ENCODE results near the gene C16orf78. TPM values are rescaled to one million over a fixed set of nuclear protein-coding genes. Genes with fewer than 3 reads are reported as not detected.

The C16orf78 gene
- total RNA-seq, 1 donor from 2014 or later: not detected

- H3K36me3 Mint-ChIP-seq: no peaks in the 10 kb centered on the region
- H3K4me3 Mint-ChIP-seq: no peak overlapping the region
- H3K9me3 ChIP-seq (ENCODE audit: low read depth): no peaks in the 10 kb centered on the region
- H3K9me3 Mint-ChIP-seq: peaks cover 13% of the 10 kb centered on the region
- no peak overlapping the region for H3K27ac Mint-ChIP-seq
- no peaks in the 10 kb centered on the region for H3K36me3 ChIP-seq
- H3K4me2 ChIP-seq: no peak overlapping the region
- H3K4me1 Mint-ChIP-seq: peaks cover 3% of the 10 kb centered on the region
- H4K20me1 ChIP-seq (ENCODE audit: low read depth): no peaks in the 10 kb centered on the region
- H3F3A ChIP-seq (ENCODE audit: low read depth): no peaks in the 10 kb centered on the region
- H3K27me3 Mint-ChIP-seq (ENCODE audit: insufficient read depth, low read depth): peaks cover 12% of the 10 kb centered on the region
- H3K27me3 ChIP-seq: peaks cover 17% of the 10 kb centered on the region
- H3K4me3 ChIP-seq: no peak overlapping the region
- H3K9ac ChIP-seq: no peak overlapping the region
- no peak overlapping the region for H2AFZ ChIP-seq (replicated peaks)
- TF ChIP-seq EZH2phosphoT487 (IDR thresholded peaks at IDR 0.05) (no peak), EZH2 (IDR thresholded peaks at IDR 0.05) (no peak)
- TF ChIP-seq, protein P1, sequence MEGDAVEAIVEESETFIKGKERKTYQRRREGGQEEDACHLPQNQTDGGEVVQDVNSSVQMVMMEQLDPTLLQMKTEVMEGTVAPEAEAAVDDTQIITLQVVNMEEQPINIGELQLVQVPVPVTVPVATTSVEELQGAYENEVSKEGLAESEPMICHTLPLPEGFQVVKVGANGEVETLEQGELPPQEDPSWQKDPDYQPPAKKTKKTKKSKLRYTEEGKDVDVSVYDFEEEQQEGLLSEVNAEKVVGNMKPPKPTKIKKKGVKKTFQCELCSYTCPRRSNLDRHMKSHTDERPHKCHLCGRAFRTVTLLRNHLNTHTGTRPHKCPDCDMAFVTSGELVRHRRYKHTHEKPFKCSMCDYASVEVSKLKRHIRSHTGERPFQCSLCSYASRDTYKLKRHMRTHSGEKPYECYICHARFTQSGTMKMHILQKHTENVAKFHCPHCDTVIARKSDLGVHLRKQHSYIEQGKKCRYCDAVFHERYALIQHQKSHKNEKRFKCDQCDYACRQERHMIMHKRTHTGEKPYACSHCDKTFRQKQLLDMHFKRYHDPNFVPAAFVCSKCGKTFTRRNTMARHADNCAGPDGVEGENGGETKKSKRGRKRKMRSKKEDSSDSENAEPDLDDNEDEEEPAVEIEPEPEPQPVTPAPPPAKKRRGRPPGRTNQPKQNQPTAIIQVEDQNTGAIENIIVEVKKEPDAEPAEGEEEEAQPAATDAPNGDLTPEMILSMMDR (IDR thresholded peaks at IDR 0.05): no peak
- H3K4me1 ChIP-seq: no peaks in the 10 kb centered on the region
- H3K79me2 ChIP-seq (ENCODE audit: low read depth): no peaks in the 10 kb centered on the region
- H3K27ac ChIP-seq: no peak overlapping the region
- no peak for DNase-seq (ENCODE audit: low spot score)
Measured at GRCh38 chr16:49431591-49432290, 58.1 kb downstream of the C16orf78 start.

DNA sequence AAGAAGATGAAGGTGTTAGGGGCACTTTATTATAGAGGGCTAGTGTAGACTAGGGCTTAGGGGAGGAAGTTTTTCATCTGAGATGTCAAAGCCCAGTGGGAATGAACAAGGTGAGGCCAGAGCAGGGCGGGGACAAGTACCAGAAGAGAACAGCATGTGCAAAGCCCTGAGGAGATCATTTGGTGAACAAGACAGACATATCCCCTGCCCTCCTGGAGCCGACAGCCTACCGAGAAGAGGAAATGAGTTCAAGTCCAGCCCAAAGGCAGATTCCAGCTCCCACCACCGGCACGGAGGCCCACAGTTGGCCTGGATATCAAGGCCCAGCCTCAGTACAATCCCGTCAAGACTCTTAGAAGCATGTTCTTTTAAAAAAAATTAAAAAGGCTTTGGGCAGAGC, 61.1 kb downstream of the C16orf78 start:
- Histone ChIP-seq H3K27me3 (peaks cover 43% of the 10 kb centered on the region), H4K20me1 (ENCODE audit: low read depth) (peaks cover 10% of the 10 kb centered on the region), H2AFZ (replicated peaks) (no peak overlapping the region), H3K4me3 (no peak overlapping the region), H3K79me2 (ENCODE audit: low read depth) (no peaks in the 10 kb centered on the region), H3F3A (ENCODE audit: low read depth) (peaks cover 8% of the 10 kb centered on the region), H3K4me2 (no peak overlapping the region), H3K36me3 (no peaks in the 10 kb centered on the region), H3K27ac (no peak overlapping the region), H3K4me1 (peaks cover 11% of the 10 kb centered on the region), H3K9ac (no peak overlapping the region), H3K9me3 (ENCODE audit: low read depth) (no peaks in the 10 kb centered on the region)
- Mint-ChIP-seq H3K36me3 (no peaks in the 10 kb centered on the region), H3K27me3 (ENCODE audit: insufficient read depth, low read depth) (peaks cover 18% of the 10 kb centered on the region), H3K27ac (no peak overlapping the region), H3K4me3 (no peak overlapping the region), H3K9me3 (peaks cover 2% of the 10 kb centered on the region), H3K4me1 (peaks cover 18% of the 10 kb centered on the region)
- no peak for DNase-seq (ENCODE audit: low spot score)
- no peak for TF ChIP-seq EZH2 (IDR thresholded peaks at IDR 0.05)
- TF ChIP-seq, protein P1 (IDR thresholded peaks at IDR 0.05): no peak

DNA sequence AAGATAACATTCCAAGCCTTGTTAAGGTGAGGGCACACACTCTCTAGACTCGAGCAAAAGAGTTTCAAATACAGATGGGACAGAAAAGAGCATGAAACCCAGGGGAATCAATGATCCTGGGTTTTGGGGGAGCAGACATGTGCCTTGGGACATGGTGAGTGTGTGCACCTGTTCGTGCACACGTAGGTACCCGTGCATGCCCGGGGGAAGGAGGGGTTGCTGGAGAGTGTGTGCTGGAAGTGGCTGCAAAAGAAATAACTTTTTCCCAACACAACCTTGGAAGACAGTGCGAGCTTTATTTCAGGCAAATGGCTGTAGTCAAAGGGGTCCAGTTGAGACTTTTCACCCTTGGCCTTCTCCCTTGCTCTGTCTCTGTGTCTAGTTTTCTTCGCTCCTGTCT, 62.6 kb downstream of the C16orf78 start:
- H3K36me3 ChIP-seq: no peaks in the 10 kb centered on the region
- TF ChIP-seq EZH2 (IDR thresholded peaks at IDR 0.05) (no peak), EZH2phosphoT487 (IDR thresholded peaks at IDR 0.05) (no peak)
- TF ChIP-seq, protein P1 (IDR thresholded peaks at IDR 0.05): no peak
- H3K4me2 ChIP-seq: no peak overlapping the region
- Mint-ChIP-seq H3K4me1 (peaks cover 29% of the 10 kb centered on the region), H3K36me3 (no peaks in the 10 kb centered on the region), H3K4me3 (no peak overlapping the region), H3K27ac (no peak overlapping the region), H3K9me3 (no peaks in the 10 kb centered on the region), H3K27me3 (ENCODE audit: insufficient read depth, low read depth) (peaks cover 18% of the 10 kb centered on the region)
- H3K27ac ChIP-seq: no peak overlapping the region
- no peak overlapping the region for H3K9ac ChIP-seq
- H4K20me1 ChIP-seq (ENCODE audit: low read depth): peaks cover 10% of the 10 kb centered on the region
- H3K4me1 ChIP-seq: peaks cover 20% of the 10 kb centered on the region
- no peaks in the 10 kb centered on the region for H3K9me3 ChIP-seq (ENCODE audit: low read depth)
- no peaks in the 10 kb centered on the region for H3K79me2 ChIP-seq (ENCODE audit: low read depth)
- H2AFZ ChIP-seq (replicated peaks): no peak overlapping the region
- no peak overlapping the region for H3K4me3 ChIP-seq
- DNase-seq (ENCODE audit: low spot score): no peak
- H3K27me3 ChIP-seq: peaks cover 56% of the 10 kb centered on the region
- H3F3A ChIP-seq (ENCODE audit: low read depth): peaks cover 8% of the 10 kb centered on the region

All from neural progenitor cell (in vitro differentiated cells).